HepG2 (cell line): ENCODE data around the gene HSPB2. TPM values are rescaled to one million over a fixed set of nuclear protein-coding genes. Genes with fewer than 3 reads are reported as not detected.

Experiments
- CENPX ChIP-seq: sonication (generic); formaldehyde crosslinking; IDR thresholded peaks from 2 replicates; pipeline ENCODE4 v1.9.0; 2021; ENCODE audit warnings: mild to moderate bottlenecking, missing genetic modification reagents, moderate library complexity
- KDM2A ChIP-seq: sonication (generic); formaldehyde crosslinking; IDR thresholded peaks from 2 replicates; pipeline ENCODE4 v1.4.0; 2020; ENCODE audit warnings: low read depth, missing genetic modification reagents, borderline replicate concordance
- NR2F1 ChIP-seq, 2 experiments: fragments of 450-650 bp in 1 of 2; formaldehyde crosslinking in 1 of 2; IDR thresholded peaks; 2 replicates each; pipeline versions ENCODE4 v1.5.0 to v1.6.1; 2016 to 2020; ENCODE audit warnings: mild to moderate bottlenecking in 1 of 2, missing compliant biosample characterization in 1 of 2, missing genetic modification reagents in 1 of 2, moderate library complexity in 1 of 2
- RFX3 ChIP-seq: IDR thresholded peaks from 2 replicates; pipeline ENCODE4 v1.6.1; 2016; ENCODE audit warnings: missing biosample characterization, missing genetic modification reagents
- SUZ12 ChIP-seq: fragments of 150-350 bp; IDR thresholded peaks from 2 replicates; pipeline ENCODE4 v1.6.1; 2014; ENCODE audit warnings: low read depth, low read length
- ZKSCAN5 ChIP-seq: sonication (generic); formaldehyde crosslinking; IDR thresholded peaks from 2 replicates; pipeline ENCODE4 v1.5.1; 2020; ENCODE audit warnings: mild to moderate bottlenecking, missing genetic modification reagents
- ZNF350 ChIP-seq: sonication (generic); formaldehyde crosslinking; IDR thresholded peaks from 2 replicates; pipeline ENCODE4 v1.4.0; 2020; ENCODE audit warnings: mild to moderate bottlenecking, low read depth, missing genetic modification reagents, borderline replicate concordance
- ZNF501 ChIP-seq: sonication (generic); formaldehyde crosslinking; IDR thresholded peaks from 2 replicates; pipeline ENCODE4 v1.5.1; 2020; ENCODE audit warnings: mild to moderate bottlenecking, moderate library complexity, missing genetic modification reagents
- ZNF781 ChIP-seq: sonication (generic); formaldehyde crosslinking; IDR thresholded peaks from 2 replicates; pipeline ENCODE4 v1.5.1; 2020; ENCODE audit warnings: borderline replicate concordance, mild to moderate bottlenecking, missing genetic modification reagents; ENCODE audit errors: not compliant biosample characterization
- ZNF891 ChIP-seq: sonication (generic); formaldehyde crosslinking; IDR thresholded peaks from 2 replicates; pipeline ENCODE4 v1.5.0; 2020; ENCODE audit warnings: mild to moderate bottlenecking, missing genetic modification reagents
- polyA plus RNA-seq, 8 experiments: library from polyadenylated mRNA; depleted of rRNA in 3 of 8; stranded (reverse) in 7 of 8; unstranded in 1 of 8; fragments of >200 nt; fragmentation: Illumina TruSeq in 4 of 8; extraction: Trizol in 4 of 8; gene quantifications; 2 replicates each; pipeline versions ENCODE4 v1.2.1 to v1.2.3, GENCODE V29; 2011 to 2016; ENCODE audit warnings: low read depth in 4 of 8, missing spikeins in 1 of 8, mixed read lengths in 1 of 8; ENCODE audit not compliant: insufficient read depth in 1 of 8
- total RNA-seq, 5 experiments: library from RNA; depleted of rRNA; stranded (reverse); fragments of >200 nt; fragmentation: Illumina TruSeq; extraction: Trizol; gene quantifications; 2 replicates each; pipeline ENCODE4 v1.2.3, GENCODE V29; 2016; ENCODE audit warnings: low read depth in 1 of 5
- TF ChIP-seq, protein P1 (sequence below): sonication (generic); formaldehyde crosslinking; IDR thresholded peaks from 2 replicates; pipeline ENCODE4 v1.9.0; 2021; ENCODE audit warnings: mild to moderate bottlenecking, missing genetic modification reagents
- TF ChIP-seq, protein P2 (sequence below), 2 experiments: sonication (generic) in 1 of 2; formaldehyde crosslinking in 1 of 2; IDR thresholded peaks; 2 replicates each; pipeline versions ENCODE4 v1.4.0 to v1.6.1; 2018 to 2020; ENCODE audit warnings: missing genetic modification reagents in 2 of 2, borderline replicate concordance in 1 of 2, low read depth in 1 of 2, mild to moderate bottlenecking in 1 of 2, missing biosample characterization in 1 of 2
- TF ChIP-seq, protein P3 (sequence below): sonication (generic); formaldehyde crosslinking; IDR thresholded peaks from 2 replicates; pipeline ENCODE4 v1.5.0; 2020; ENCODE audit warnings: missing genetic modification reagents, mild to moderate bottlenecking, borderline replicate concordance
- TF ChIP-seq, protein P4 (sequence below): sonication (generic); formaldehyde crosslinking; IDR thresholded peaks from 2 replicates; pipeline ENCODE4 v1.4.0; 2020; ENCODE audit warnings: missing genetic modification reagents
- TF ChIP-seq, protein P5 (sequence below): sonication (generic); formaldehyde crosslinking; IDR thresholded peaks from 2 replicates; pipeline ENCODE4 v1.4.0; 2020; ENCODE audit warnings: missing genetic modification reagents

HSPB2 gene
- total and polyA plus RNA-seq, 2 of the 13 experiments (the other 11 are each of a cell fraction or from before 2014, with no cell fraction given) = 0.04 TPM; not detected in 1

DNA sequence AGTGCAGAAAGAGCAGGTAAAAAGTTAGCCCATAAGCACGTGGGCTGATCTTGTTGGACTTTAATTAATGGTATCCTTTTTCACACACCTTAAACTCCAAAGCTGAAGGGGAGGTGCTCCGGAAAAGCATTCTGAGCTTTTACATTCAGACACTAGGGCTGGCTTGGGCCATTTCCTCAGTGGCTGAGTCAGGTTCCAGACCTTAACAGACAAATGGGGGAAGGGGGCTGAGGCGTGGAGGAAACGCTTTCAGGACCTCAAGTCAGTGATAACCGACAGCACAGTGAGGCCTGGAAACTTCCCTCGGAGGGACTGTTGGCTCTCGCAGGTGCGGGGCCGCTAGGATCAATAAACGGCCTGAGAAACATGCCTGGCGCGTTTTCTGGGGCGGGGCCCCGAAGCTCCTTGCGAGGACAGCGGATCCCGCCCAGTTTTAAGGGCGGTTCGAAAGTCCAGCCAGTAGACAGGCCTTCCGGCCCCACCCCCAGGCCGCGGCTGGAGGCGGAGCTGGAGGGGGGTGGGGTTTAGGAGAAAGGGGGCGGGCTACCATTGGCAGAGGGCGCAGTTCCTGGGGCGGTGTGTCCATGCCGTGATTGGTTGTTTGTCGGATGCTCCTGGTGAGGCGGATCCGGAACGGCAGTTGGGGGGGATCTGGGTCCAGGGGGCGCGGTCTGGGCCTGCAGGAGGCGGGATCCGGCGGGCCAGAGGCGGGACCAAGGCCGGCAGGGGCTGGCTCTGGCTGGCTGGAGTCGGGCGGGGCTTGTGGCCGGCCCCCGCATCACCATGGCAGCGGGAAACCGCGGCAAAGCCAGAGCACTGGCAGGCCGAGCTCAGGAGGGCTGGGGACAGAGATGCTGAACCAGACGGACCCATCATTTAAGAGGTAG is 14.2 kb downstream of the HSPB2 start (continued):
- TF ChIP-seq, protein P1, sequence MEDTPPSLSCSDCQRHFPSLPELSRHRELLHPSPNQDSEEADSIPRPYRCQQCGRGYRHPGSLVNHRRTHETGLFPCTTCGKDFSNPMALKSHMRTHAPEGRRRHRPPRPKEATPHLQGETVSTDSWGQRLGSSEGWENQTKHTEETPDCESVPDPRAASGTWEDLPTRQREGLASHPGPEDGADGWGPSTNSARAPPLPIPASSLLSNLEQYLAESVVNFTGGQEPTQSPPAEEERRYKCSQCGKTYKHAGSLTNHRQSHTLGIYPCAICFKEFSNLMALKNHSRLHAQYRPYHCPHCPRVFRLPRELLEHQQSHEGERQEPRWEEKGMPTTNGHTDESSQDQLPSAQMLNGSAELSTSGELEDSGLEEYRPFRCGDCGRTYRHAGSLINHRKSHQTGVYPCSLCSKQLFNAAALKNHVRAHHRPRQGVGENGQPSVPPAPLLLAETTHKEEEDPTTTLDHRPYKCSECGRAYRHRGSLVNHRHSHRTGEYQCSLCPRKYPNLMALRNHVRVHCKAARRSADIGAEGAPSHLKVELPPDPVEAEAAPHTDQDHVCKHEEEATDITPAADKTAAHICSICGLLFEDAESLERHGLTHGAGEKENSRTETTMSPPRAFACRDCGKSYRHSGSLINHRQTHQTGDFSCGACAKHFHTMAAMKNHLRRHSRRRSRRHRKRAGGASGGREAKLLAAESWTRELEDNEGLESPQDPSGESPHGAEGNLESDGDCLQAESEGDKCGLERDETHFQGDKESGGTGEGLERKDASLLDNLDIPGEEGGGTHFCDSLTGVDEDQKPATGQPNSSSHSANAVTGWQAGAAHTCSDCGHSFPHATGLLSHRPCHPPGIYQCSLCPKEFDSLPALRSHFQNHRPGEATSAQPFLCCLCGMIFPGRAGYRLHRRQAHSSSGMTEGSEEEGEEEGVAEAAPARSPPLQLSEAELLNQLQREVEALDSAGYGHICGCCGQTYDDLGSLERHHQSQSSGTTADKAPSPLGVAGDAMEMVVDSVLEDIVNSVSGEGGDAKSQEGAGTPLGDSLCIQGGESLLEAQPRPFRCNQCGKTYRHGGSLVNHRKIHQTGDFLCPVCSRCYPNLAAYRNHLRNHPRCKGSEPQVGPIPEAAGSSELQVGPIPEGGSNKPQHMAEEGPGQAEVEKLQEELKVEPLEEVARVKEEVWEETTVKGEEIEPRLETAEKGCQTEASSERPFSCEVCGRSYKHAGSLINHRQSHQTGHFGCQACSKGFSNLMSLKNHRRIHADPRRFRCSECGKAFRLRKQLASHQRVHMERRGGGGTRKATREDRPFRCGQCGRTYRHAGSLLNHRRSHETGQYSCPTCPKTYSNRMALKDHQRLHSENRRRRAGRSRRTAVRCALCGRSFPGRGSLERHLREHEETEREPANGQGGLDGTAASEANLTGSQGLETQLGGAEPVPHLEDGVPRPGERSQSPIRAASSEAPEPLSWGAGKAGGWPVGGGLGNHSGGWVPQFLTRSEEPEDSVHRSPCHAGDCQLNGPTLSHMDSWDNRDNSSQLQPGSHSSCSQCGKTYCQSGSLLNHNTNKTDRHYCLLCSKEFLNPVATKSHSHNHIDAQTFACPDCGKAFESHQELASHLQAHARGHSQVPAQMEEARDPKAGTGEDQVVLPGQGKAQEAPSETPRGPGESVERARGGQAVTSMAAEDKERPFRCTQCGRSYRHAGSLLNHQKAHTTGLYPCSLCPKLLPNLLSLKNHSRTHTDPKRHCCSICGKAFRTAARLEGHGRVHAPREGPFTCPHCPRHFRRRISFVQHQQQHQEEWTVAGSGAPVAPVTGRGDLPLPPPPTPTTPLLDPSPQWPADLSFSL (CRISPR knock-in tag) = no peak
- TF ChIP-seq, protein P2, sequence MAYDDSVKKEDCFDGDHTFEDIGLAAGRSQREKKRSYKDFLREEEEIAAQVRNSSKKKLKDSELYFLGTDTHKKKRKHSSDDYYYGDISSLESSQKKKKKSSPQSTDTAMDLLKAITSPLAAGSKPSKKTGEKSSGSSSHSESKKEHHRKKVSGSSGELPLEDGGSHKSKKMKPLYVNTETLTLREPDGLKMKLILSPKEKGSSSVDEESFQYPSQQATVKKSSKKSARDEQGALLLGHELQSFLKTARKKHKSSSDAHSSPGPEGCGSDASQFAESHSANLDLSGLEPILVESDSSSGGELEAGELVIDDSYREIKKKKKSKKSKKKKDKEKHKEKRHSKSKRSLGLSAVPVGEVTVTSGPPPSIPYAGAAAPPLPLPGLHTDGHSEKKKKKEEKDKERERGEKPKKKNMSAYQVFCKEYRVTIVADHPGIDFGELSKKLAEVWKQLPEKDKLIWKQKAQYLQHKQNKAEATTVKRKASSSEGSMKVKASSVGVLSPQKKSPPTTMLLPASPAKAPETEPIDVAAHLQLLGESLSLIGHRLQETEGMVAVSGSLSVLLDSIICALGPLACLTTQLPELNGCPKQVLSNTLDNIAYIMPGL (CRISPR knock-in tag; IDR thresholded peaks at IDR 0.05; ENCODE audit: borderline replicate concordance in 1 of 2, low read depth in 1 of 2) = peak in 1 of 2 experiments; percentile 76; a peak in 1 of 4 replicates
- TF ChIP-seq ZKSCAN5 (CRISPR knock-in tag) = no peak
- TF ChIP-seq SUZ12 = no peak
- TF ChIP-seq, protein P3, sequence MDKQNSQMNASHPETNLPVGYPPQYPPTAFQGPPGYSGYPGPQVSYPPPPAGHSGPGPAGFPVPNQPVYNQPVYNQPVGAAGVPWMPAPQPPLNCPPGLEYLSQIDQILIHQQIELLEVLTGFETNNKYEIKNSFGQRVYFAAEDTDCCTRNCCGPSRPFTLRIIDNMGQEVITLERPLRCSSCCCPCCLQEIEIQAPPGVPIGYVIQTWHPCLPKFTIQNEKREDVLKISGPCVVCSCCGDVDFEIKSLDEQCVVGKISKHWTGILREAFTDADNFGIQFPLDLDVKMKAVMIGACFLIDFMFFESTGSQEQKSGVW (CRISPR knock-in tag) = no peak
- TF ChIP-seq ZNF350 (CRISPR knock-in tag) = peak; percentile 61; the same call in 1 of the 2 replicates
- TF ChIP-seq CENPX = no peak
- TF ChIP-seq NR2F1 (CRISPR knock-in tag; IDR thresholded peaks at IDR 0.05) = no peak
- TF ChIP-seq, protein P4, sequence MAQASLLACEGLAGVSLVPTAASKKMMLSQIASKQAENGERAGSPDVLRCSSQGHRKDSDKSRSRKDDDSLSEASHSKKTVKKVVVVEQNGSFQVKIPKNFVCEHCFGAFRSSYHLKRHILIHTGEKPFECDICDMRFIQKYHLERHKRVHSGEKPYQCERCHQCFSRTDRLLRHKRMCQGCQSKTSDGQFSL (CRISPR knock-in tag) = peak; percentile 56; the same call in 1 of the 2 replicates
- TF ChIP-seq, protein P5, sequence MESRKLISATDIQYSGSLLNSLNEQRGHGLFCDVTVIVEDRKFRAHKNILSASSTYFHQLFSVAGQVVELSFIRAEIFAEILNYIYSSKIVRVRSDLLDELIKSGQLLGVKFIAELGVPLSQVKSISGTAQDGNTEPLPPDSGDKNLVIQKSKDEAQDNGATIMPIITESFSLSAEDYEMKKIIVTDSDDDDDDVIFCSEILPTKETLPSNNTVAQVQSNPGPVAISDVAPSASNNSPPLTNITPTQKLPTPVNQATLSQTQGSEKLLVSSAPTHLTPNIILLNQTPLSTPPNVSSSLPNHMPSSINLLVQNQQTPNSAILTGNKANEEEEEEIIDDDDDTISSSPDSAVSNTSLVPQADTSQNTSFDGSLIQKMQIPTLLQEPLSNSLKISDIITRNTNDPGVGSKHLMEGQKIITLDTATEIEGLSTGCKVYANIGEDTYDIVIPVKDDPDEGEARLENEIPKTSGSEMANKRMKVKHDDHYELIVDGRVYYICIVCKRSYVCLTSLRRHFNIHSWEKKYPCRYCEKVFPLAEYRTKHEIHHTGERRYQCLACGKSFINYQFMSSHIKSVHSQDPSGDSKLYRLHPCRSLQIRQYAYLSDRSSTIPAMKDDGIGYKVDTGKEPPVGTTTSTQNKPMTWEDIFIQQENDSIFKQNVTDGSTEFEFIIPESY (CRISPR knock-in tag) = no peak; the same call in 1 of the 2 replicates
- TF ChIP-seq ZNF781 (CRISPR knock-in tag) = peak; percentile 46
- no peak; the same call in 1 of the 2 replicates for TF ChIP-seq ZNF891 (CRISPR knock-in tag)
- TF ChIP-seq KDM2A (CRISPR knock-in tag) = peak; percentile 83
- TF ChIP-seq RFX3 (CRISPR knock-in tag) = peak; percentile 79
- TF ChIP-seq ZNF501 = peak; percentile 78
